ENCODE results near the gene SETD3.

SETD3 gene

GRCh38 chr14:99519347-99519881 is 38.8 kb upstream of the SETD3 start:
- TF ChIP-seq CTCF (IDR thresholded peaks at IDR 0.05) (no peak), ZFX (IDR thresholded peaks at IDR 0.05; ENCODE audit: borderline replicate concordance) (no peak)
- no peak overlapping the region for H3K27ac ChIP-seq

- no peak overlapping the region for H3K27ac ChIP-seq
- TF ChIP-seq ZFX (IDR thresholded peaks at IDR 0.05; ENCODE audit: borderline replicate concordance) (no peak), CTCF (IDR thresholded peaks at IDR 0.05) (peak; percentile 90)
Measured at GRCh38 chr14:99518441-99519346, 38.0 kb upstream of the SETD3 start.

- no peak overlapping the region for H3K27ac ChIP-seq
- no peak for TF ChIP-seq ZFX (IDR thresholded peaks at IDR 0.05; ENCODE audit: borderline replicate concordance)
- TF ChIP-seq CTCF (IDR thresholded peaks at IDR 0.05) = no peak
Measured at GRCh38 chr14:99517643-99518381, 37.2 kb upstream of the SETD3 start.

- no peak overlapping the region for H3K27ac ChIP-seq
Measured at GRCh38 chr14:99516871-99517642, 36.4 kb upstream of the SETD3 start.

GRCh38 chr14:99516156-99516870 is 35.7 kb upstream of the SETD3 start:
- no peak overlapping the region for H3K27ac ChIP-seq
- TF ChIP-seq CTCF (IDR thresholded peaks at IDR 0.05) (no peak), ZFX (IDR thresholded peaks at IDR 0.05; ENCODE audit: borderline replicate concordance) (no peak)

More at GRCh38 chr14:99516871-99517642, 36.4 kb upstream of the SETD3 start:
- TF ChIP-seq CTCF (IDR thresholded peaks at IDR 0.05) (no peak), ZFX (IDR thresholded peaks at IDR 0.05; ENCODE audit: borderline replicate concordance) (no peak)

GRCh38 chr14:99515301-99516155 is 34.9 kb upstream of the SETD3 start:
- TF ChIP-seq CTCF (IDR thresholded peaks at IDR 0.05) (no peak), ZFX (IDR thresholded peaks at IDR 0.05; ENCODE audit: borderline replicate concordance) (no peak)

More at GRCh38 chr14:99515301-99516155, 34.9 kb upstream of the SETD3 start:
- no peak overlapping the region for H3K27ac ChIP-seq

Data from 22Rv1 (cell line).